HG02852 (cell line): Measurements from ENCODE around the gene HECTD4.
A peak's percentile ranks its signal among the peaks of the same experiment; 100 is the strongest.

ENCODE experiments used
- ATAC-seq: cut with Tn5 transposase; IDR thresholded peaks from one replicate; pipeline ENCODE4 v1.9.1; 2021; ENCODE audit warnings: mild to moderate bottlenecking, moderate library complexity; ENCODE audit not compliant: unreplicated experiment

HECTD4 gene

GRCh38 chr12:112185093-112185923 is 196.9 kb downstream of the HECTD4 start:
- ATAC-seq: no peak

GRCh38 chr12:112184056-112184887 is 198.0 kb downstream of the HECTD4 start:
- no peak for ATAC-seq

- peak; percentile 66 for ATAC-seq
These were observed 198.8 kb downstream of the HECTD4 start for GRCh38 chr12:112183141-112184021.

GRCh38 chr12:112182499-112182898 is 199.7 kb downstream of the HECTD4 start:
- ATAC-seq: no peak

GRCh38 chr12:112180422-112180821 is 201.8 kb downstream of the HECTD4 start:
- ATAC-seq: no peak

- ATAC-seq: no peak
These were observed 202.3 kb downstream of the HECTD4 start for GRCh38 chr12:112179916-112180315.

GRCh38 chr12:112179341-112179740 is 202.9 kb downstream of the HECTD4 start:
- ATAC-seq: no peak

GRCh38 chr12:112178796-112179195 is 203.4 kb downstream of the HECTD4 start:
- ATAC-seq: no peak

GRCh38 chr12:112176321-112177010 is 205.8 kb downstream of the HECTD4 start:
- ATAC-seq: no peak

GRCh38 chr12:112175361-112176155 is 206.7 kb downstream of the HECTD4 start:
- ATAC-seq: no peak

- no peak for ATAC-seq
These were observed 209.5 kb downstream of the HECTD4 start for GRCh38 chr12:112172556-112173324.

- no peak for ATAC-seq
These were observed 211.1 kb downstream of the HECTD4 start for GRCh38 chr12:112170971-112171596.

- ATAC-seq: no peak
These were observed 211.9 kb downstream of the HECTD4 start for GRCh38 chr12:112170376-112170775.

- ATAC-seq: no peak
These were observed 212.3 kb downstream of the HECTD4 start for GRCh38 chr12:112169966-112170365.

GRCh38 chr12:112169161-112169872 is 212.9 kb downstream of the HECTD4 start:
- no peak for ATAC-seq

GRCh38 chr12:112168561-112168971 is 213.7 kb downstream of the HECTD4 start:
- no peak for ATAC-seq

GRCh38 chr12:112167718-112168525 is 214.3 kb downstream of the HECTD4 start:
- no peak for ATAC-seq
